ENCODE measurements around the gene LUM.

DNA sequence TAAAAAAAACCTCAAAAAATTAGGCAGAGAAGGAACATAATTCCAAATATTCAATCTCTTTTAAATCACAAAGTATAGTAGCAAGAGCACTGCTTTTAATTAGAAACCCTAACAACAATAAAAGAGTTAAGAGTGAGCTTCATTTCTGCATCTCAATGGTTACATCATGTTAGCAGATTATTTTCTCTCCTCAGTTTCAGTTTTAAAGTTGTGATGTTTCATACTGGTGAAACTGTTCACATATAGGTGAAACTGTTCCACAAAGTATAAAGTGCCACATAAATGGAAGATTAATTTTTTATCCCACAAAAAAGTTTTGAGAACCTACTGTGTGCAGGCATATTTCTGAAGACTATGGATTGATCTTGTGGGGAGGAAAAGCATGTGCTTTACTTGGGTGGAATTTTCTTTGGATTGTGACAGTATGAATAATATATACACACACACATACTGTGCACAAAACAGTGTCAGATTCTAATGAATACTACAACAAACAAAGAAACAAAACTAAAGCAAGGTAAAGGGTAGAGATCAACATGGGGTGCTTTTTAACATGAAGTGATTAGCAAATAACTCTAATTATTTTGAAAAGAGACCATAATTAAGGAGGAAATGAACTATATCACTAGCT is 17.1 kb downstream of the LUM start:
- TF ChIP-seq, protein P1, sequence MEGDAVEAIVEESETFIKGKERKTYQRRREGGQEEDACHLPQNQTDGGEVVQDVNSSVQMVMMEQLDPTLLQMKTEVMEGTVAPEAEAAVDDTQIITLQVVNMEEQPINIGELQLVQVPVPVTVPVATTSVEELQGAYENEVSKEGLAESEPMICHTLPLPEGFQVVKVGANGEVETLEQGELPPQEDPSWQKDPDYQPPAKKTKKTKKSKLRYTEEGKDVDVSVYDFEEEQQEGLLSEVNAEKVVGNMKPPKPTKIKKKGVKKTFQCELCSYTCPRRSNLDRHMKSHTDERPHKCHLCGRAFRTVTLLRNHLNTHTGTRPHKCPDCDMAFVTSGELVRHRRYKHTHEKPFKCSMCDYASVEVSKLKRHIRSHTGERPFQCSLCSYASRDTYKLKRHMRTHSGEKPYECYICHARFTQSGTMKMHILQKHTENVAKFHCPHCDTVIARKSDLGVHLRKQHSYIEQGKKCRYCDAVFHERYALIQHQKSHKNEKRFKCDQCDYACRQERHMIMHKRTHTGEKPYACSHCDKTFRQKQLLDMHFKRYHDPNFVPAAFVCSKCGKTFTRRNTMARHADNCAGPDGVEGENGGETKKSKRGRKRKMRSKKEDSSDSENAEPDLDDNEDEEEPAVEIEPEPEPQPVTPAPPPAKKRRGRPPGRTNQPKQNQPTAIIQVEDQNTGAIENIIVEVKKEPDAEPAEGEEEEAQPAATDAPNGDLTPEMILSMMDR (IDR thresholded peaks at IDR 0.05), result no peak
- TF ChIP-seq POLR2A (IDR thresholded peaks at IDR 0.05), result no peak
